Transverse colon (tissue), 4 donors: ENCODE measurements around the gene FAU. TPM values are rescaled to one million over a fixed set of nuclear protein-coding genes. Genes with fewer than 3 reads are reported as not detected.
A peak's percentile ranks its signal among the peaks of the same experiment; 100 is the strongest.

Experiments
- DNase-seq: peaks from one replicate; pipeline ENCODE4 v3.0.0-alpha.2; 2019
- H3K27ac ChIP-seq, 4 donors: fragments of 200-600 bp; sonication (generic); 2 replicates each; pipeline ENCODE4 v1.5.1; 2016 to 2018; ENCODE audit warnings: inconsistent platforms in 4 of 4
- H3K27me3 ChIP-seq: fragments of 200-600 bp; sonication (generic); 2 replicates; pipeline ENCODE4 v1.5.1; 2017; ENCODE audit warnings: inconsistent platforms
- H3K36me3 ChIP-seq, 4 donors: fragments of 200-600 bp; sonication (generic); 2 replicates each; pipeline ENCODE4 v1.5.1; 2017 to 2019; ENCODE audit warnings: inconsistent platforms in 4 of 4
- H3K4me1 ChIP-seq, 4 donors: fragments of 200-600 bp; sonication (generic); 2 replicates each; pipeline ENCODE4 v1.5.1; 2017 to 2020; ENCODE audit warnings: inconsistent platforms in 4 of 4
- H3K4me3 ChIP-seq, 4 donors: fragments of 200-600 bp; sonication (generic); 1 replicate in 1 of 4; 2 replicates in 3 of 4; pipeline versions ENCODE4 v1.5.1 to v1.6.1; 2017 to 2019; ENCODE audit warnings: inconsistent platforms in 4 of 4
- H3K9me3 ChIP-seq, 2 donors: fragments of 200-600 bp; sonication (generic); 2 replicates each; pipeline ENCODE4 v1.5.1; 2017 to 2019; ENCODE audit warnings: inconsistent platforms in 2 of 2
- CTCF ChIP-seq, 5 experiments: fragments of 200-600 bp in 3 of 5; fragments of 450-650 bp in 2 of 5; sonication (generic) in 3 of 5; IDR thresholded peaks; 1 replicate in 2 of 5; 2 replicates in 3 of 5; pipeline ENCODE4 v1.5.1; 2016 to 2017; ENCODE audit warnings: antibody characterized with exemption in 5 of 5, inconsistent platforms in 3 of 5, mild to moderate bottlenecking in 2 of 5, moderate library complexity in 1 of 5
- EP300 ChIP-seq: sonication (generic); formaldehyde crosslinking; IDR thresholded peaks from one replicate; pipeline ENCODE4 v1.6.1; 2017; ENCODE audit warnings: antibody characterized with exemption, low read depth
- POLR2A ChIP-seq: fragments of 450-650 bp; IDR thresholded peaks from one replicate; pipeline ENCODE4 v1.6.1; 2016; ENCODE audit warnings: antibody characterized with exemption, mild to moderate bottlenecking, moderate library complexity
- POLR2AphosphoS5 ChIP-seq, 3 donors: sonication (generic); formaldehyde crosslinking; IDR thresholded peaks; one replicate each; pipeline ENCODE4 v1.6.1; 2016; ENCODE audit warnings: antibody characterized with exemption in 3 of 3
- WGBS, 2 donors: methylation state at CpG; one replicate each; pipeline ENCODE4 v1.1.5; 2018; ENCODE audit warnings: low coverage in 1 of 2; 5-methylcytosine and 5-hydroxymethylcytosine counted together
- in situ Hi-C, 4 donors: fragments of 200-750 bp; cut with MboI; loops; one replicate each; pipeline versions ENCODE4 v1.15.0 to v1.15.1; 2017; ENCODE audit warnings: low sequenced_read_pairs in 3 of 4, low pct_ligation_motif_present in 1 of 4, low pct_unique_long_range_greater_than_20kb in 1 of 4
- intact Hi-C: fragments of 100-400 bp; cut with DNase I; formaldehyde crosslinking; loops from one replicate; pipeline ENCODE4 v1.15.1; 2023; ENCODE audit warnings: low total_unique reads
- total RNA-seq, 4 donors: library from RNA; depleted of rRNA; stranded (reverse); fragments of >200 nt; gene quantifications; one replicate each; pipeline ENCODE4 v1.1.0, GENCODE V29; 2016

The FAU gene
- total RNA-seq, 4 donors from 2014 or later: 594 to 986 (median 662) TPM

- H3K4me3 ChIP-seq: peak overlapping the region in 3 of 4 donors; percentile 73 to 82 (median 78)
Measured at GRCh38 chr11:65135633-65136145, 13.8 kb upstream of the FAU start.

GRCh38 chr11:65134952-65135632 lies 13.2 kb upstream of the FAU start:
- H3K27me3 ChIP-seq: no peaks in the 10 kb centered on the region
- no peaks in the 10 kb centered on the region for H3K9me3 ChIP-seq
- in situ Hi-C loops (loop anchor here in 1 of 4 donors (10.0 kb wide), 1 partner anchor 50 kb away; the partner anchor contains the start of gene CAPN1), intact Hi-C loops (no loop called here)
- DNase-seq: peak; percentile 95
- peak; percentile 6 for TF ChIP-seq POLR2A
- TF ChIP-seq POLR2AphosphoS5 (IDR thresholded peaks at IDR 0.05): peak; percentile 83 to 92 (median 91)
- TF ChIP-seq EP300: no peak
- TF ChIP-seq CTCF (IDR thresholded peaks at IDR 0.05): no peak
- H3K4me1 ChIP-seq: peaks cover 17 to 39% (median 31%) of the 10 kb centered on the region in 4 donors
- peaks cover 0 to 21% (median 10%) of the 10 kb centered on the region in 4 donors for H3K36me3 ChIP-seq
- H3K27ac ChIP-seq: peak overlapping the region; percentile 94 to 97 (median 95)
- 0 to 2% methylated on average over 1 to 24 of the region's 24 CpGs for WGBS, 2 donors
- peak overlapping the region; percentile 73 to 82 (median 78) for H3K4me3 ChIP-seq

More at GRCh38 chr11:65135633-65136145, 13.8 kb upstream of the FAU start:
- peaks cover 0 to 15% (median 7%) of the 10 kb centered on the region in 4 donors for H3K36me3 ChIP-seq
- no peaks in the 10 kb centered on the region for H3K27me3 ChIP-seq
- H3K9me3 ChIP-seq: no peaks in the 10 kb centered on the region
- WGBS, 2 donors: 16 to 52% methylated on average over 4 to 11 of the region's 11 CpGs
- in situ Hi-C loops (loop anchor here in 1 of 4 donors (10.0 kb wide), 1 partner anchor 49 kb away; the partner anchor contains the start of gene CAPN1), intact Hi-C loops (no loop called here)
- TF ChIP-seq EP300: no peak
- TF ChIP-seq POLR2AphosphoS5 (IDR thresholded peaks at IDR 0.05): no peak
- TF ChIP-seq POLR2A: no peak
- peaks cover 17 to 39% (median 31%) of the 10 kb centered on the region in 4 donors for H3K4me1 ChIP-seq
- DNase-seq: no peak
- H3K27ac ChIP-seq: peak overlapping the region; percentile 94 to 97 (median 95)

GRCh38 chr11:65134240-65134951 lies 12.5 kb upstream of the FAU start, which contains the start of gene SYVN1:
SYVN1 (minus strand) TSS chr11:65134519; CDS start chr11:65133601, 918 bp downstream.
- Histone ChIP-seq H3K4me3 (peak within 1 kb of the TSS; percentile 73 to 82 (median 78)), H3K4me1 (peaks cover 17 to 39% (median 31%) of the 10 kb centered on the region in 4 donors), H3K36me3 (peaks cover 0 to 28% (median 15%) of the 10 kb centered on the region in 4 donors), H3K27me3 (no peaks in the 10 kb centered on the region), H3K27ac (peak within 1 kb of the TSS; percentile 94 to 97 (median 95)), H3K9me3 (no peaks in the 10 kb centered on the region)
- TF ChIP-seq POLR2A (peak; percentile 99), POLR2AphosphoS5 (IDR thresholded peaks at IDR 0.05) (peak; percentile 99 to 100 (median 99)), EP300 (no peak), CTCF (IDR thresholded peaks at IDR 0.05) (peak in 1 of 5 experiments; percentile 9)
- intact Hi-C loops (no loop called here), in situ Hi-C loops (loop anchor here in 1 of 4 donors (10.0 kb wide), 1 partner anchor 50 kb away; the partner anchor contains the start of gene CAPN1)
- WGBS, 2 donors: 0% methylated on average over 49 of the region's 60 CpGs; no CpG with 5 or more reads in 1 of the 2 donors
- DNase-seq: peak; percentile 95

GRCh38 chr11:65133724-65134123 lies 11.8 kb upstream of the FAU start:
- peaks cover 0 to 35% (median 18%) of the 10 kb centered on the region in 4 donors for H3K36me3 ChIP-seq
- intact Hi-C loops: no loop called here
- H3K27me3 ChIP-seq: no peaks in the 10 kb centered on the region
- no peak for DNase-seq
- in situ Hi-C loops: loop anchor here in 1 of 4 donors (10.0 kb wide), 1 partner anchor 51 kb away; the partner anchor contains the start of gene CAPN1
- WGBS, 2 donors: 1% methylated on average over 20 of the region's 20 CpGs; no CpG with 5 or more reads in 1 of the 2 donors
- TF ChIP-seq CTCF (IDR thresholded peaks at IDR 0.05) (no peak), EP300 (no peak), POLR2A (no peak), POLR2AphosphoS5 (IDR thresholded peaks at IDR 0.05) (no peak)
- H3K4me1 ChIP-seq: peaks cover 17 to 39% (median 31%) of the 10 kb centered on the region in 4 donors
- no peaks in the 10 kb centered on the region for H3K9me3 ChIP-seq
- H3K4me3 ChIP-seq: peak overlapping the region; percentile 73 to 82 (median 78)
- peak overlapping the region; percentile 94 to 97 (median 95) for H3K27ac ChIP-seq
